Stimulated activated CD8-positive, alpha-beta memory T cell treated with anti-CD3 and anti-CD28 coated beads, Interleukin-7, amount 100 ng/mL, for 48 hours (primary cell): ENCODE measurements around the gene HK2.
"Not testable (repeated sequence)": the region's sequence is repeated elsewhere in the genome, so short reads cannot be mapped to it uniquely, and the experiment has no call there.

Experiments used
- DNase-seq, 2 donors: peaks; one replicate each; pipeline ENCODE4 v3.0.0-alpha.2; 2020; ENCODE audit warnings: low read depth in 1 of 2; ENCODE audit errors: extremely low read depth in 1 of 2

The HK2 gene

DNA sequence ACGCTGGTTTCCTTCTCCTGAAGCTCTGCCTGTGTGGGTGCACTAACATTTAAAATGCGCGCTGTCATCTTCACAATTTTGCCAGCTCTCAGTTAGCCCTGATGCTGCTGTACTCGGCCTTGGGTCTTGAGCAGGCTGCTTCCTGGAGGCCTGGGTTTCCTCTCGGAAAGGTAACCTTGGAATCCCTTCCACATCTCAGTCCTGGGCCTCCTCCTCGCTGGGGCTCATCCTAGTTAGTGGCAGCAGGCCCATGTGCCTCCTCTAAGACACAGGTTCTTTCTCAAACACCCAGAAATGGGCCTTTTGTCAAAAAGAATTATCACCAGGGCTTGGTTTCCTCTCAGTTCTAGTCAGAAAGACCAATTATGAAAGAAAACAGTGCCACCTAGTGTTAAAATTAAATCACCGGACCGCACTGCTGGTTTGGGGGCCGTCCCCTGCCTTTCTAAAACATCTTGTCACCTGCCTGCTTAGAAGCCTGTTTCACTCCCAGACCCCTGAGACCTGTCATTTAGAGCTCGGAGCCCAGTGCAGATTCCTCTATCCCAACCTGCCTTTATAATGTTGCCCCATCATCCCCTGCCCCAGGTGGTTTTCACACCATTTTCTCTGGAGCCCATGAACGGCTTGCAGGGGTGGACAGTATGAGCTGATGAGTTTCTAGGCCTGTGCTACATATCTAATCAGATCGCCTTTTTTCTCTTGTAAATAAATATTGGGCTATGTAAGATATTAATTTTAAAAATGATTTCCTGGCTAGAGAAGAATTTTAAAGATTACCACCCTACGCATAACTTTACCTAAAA, 42.4 kb downstream of the HK2 start:
- DNase-seq: peak in 1 of 2 donors; percentile 2

DNA sequence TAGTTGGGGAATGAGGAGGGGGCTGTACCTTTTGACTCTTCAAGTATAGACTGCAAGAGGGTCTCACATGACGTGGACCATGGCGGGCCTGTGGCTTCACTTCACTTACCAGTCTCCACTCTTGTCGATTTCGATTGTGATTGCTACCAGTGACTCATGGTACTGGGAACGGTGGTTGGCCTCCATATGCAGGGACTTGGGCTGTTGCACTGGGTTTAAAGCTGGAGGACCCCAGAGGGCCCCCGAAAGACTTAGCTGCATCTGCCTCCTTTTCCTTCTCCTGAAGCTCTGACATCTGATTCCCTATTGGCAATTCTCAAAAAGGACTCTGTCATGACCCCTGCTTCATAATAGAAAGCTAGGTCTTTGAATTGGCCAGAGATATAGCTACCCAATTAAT, 43.4 kb downstream of the HK2 start:
- no peak for DNase-seq

- DNase-seq: no peak
These were observed 44.0 kb downstream of the HK2 start for GRCh38 chr2:74877781-74878433.

GRCh38 chr2:74878551-74878950, 44.6 kb downstream of the HK2 start:
- DNase-seq: no peak

- DNase-seq: no peak
These were observed 46.3 kb downstream of the HK2 start for GRCh38 chr2:74880054-74880728.

DNA sequence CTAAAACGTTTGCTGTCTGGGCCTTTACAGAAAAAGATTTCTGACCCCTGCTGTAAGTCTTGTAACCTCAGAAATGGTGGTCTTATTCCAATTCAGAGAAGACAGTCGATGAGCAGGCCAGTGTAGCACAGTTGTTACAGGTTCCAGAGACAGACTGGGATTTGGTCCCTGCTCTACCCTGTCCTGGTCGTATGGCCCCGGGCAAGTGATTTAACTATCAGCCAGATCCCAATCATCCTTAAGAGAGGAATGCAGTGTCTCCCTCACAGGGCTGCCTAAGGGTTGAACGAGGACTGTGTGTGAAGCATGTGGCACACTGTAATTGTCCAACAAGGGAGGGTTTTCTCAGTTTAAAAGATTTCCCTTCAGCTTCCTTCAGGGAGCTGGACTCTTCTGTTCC, 47.2 kb downstream of the HK2 start:
- no peak for DNase-seq

GRCh38 chr2:74881626-74882298, 47.8 kb downstream of the HK2 start:
- no peak for DNase-seq

DNA sequence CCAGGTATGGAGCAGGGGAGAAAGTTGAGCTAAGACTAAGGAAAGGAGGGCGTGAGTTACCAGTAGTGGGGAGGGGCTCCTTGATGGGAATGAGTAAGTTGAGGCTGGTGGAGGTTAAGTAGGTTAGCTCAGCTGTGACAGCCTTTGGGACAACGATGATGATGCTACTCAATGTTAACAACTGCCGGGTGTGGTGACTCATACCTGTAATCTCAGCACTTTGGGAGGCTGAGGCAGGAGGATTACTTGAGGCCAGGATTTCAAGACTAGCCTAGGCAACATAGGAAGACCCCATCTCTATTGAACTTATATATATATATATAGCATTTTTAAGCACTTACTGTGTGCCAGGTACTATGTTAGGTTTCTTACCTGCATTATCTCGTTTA, 48.4 kb downstream of the HK2 start:
- DNase-seq: no peak

DNA sequence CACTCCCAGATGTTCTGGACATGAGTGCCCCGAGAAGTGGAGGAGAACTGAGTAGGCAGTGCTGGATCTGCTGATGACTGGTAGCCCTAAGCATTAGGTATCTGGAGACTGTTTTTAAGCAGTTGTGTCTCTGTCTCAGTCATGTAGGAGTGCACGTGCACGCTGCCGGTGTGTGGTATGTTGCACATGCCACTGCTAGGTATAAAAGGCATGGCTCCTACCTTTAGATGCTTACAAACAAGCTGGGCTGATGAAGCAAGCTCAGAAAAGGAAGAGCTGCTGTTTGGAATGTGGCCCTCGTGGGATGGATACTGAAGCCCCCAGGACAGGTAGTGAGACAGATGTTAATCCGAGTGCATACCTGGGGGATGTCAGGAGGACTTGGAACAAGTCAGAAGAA, 49.1 kb downstream of the HK2 start:
- no peak for DNase-seq

DNA sequence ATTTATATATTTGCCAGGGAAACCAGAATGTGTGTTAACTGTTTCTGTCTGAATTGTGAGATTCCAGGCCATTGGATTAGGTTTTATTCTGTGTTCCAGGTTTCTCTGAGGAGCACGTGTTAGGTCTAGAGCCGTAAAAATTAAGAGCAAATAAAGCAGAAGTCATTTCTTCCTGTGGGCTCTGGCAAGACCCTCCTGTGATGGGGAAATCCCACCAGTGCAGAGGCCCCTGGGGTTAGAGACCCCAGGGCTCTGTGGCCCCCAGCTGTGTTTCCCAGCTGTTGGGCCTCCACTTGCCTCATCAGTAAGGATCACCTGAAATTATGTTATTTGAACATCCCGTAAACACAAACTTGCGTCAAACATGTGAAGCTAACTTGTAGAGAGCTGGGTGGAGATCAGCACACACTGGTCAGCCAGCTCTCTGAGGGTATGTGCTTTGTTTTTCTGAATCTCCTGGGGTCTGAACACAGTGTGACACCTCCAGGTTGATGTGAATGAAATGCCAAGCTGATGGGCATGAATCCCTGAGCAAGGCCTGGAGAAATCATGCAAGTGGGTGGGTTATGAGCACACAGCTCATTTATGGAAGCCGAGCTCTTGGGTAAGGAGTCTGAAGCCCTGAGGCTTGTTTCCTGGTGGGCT, 50.3 kb downstream of the HK2 start:
- no peak for DNase-seq

GRCh38 chr2:74884866-74885265, 50.9 kb downstream of the HK2 start:
- no peak for DNase-seq

DNA sequence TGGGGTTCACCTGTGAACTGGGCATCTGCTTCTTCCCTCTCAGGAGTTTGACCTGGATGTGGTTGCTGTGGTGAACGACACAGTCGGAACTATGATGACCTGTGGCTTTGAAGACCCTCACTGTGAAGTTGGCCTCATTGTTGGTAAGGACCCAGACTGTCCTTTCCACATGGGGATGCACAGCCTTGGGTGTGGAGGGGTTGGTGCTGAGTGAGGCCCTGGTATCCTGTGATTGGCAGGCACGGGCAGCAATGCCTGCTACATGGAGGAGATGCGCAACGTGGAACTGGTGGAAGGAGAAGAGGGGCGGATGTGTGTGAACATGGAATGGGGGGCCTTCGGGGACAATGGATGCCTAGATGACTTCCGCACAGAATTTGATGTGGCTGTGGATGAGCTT, 52.3 kb downstream of the HK2 start:
- no peak for DNase-seq

GRCh38 chr2:74886811-74887210, 52.9 kb downstream of the HK2 start:
- no peak for DNase-seq

GRCh38 chr2:74887445-74887951, 53.6 kb downstream of the HK2 start:
- DNase-seq: no peak

- DNase-seq: no peak
These were observed 54.2 kb downstream of the HK2 start for GRCh38 chr2:74887960-74888700.

DNA sequence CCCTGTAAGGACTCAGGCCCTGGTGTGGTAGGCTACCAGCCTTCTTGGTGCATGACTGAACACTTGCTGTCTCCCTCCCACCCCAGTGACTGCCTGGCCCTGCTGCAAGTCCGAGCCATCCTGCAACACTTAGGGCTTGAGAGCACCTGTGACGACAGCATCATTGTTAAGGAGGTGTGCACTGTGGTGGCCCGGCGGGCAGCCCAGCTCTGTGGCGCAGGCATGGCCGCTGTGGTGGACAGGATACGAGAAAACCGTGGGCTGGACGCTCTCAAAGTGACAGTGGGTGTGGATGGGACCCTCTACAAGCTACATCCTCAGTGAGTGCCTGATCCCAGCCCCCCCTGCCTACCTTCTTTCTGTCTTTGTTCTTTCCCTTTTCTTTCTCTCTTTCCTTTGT, 55.2 kb downstream of the HK2 start:
- no peak for DNase-seq

DNA sequence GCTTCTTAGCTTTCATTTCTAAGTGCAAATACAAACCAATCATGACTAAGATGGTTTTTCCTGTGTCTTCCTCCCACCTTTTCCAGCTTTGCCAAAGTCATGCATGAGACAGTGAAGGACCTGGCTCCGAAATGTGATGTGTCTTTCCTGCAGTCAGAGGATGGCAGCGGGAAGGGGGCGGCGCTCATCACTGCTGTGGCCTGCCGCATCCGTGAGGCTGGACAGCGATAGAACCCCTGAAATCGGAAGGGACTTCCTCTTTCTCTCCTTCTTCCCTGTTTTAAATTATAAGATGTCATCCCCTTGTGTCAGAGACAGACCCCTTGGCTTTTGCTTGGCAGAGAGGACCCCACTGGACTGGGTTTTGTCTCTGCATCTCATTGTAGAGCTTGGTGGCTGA, 56.8 kb downstream of the HK2 start:
- DNase-seq: no peak

DNA sequence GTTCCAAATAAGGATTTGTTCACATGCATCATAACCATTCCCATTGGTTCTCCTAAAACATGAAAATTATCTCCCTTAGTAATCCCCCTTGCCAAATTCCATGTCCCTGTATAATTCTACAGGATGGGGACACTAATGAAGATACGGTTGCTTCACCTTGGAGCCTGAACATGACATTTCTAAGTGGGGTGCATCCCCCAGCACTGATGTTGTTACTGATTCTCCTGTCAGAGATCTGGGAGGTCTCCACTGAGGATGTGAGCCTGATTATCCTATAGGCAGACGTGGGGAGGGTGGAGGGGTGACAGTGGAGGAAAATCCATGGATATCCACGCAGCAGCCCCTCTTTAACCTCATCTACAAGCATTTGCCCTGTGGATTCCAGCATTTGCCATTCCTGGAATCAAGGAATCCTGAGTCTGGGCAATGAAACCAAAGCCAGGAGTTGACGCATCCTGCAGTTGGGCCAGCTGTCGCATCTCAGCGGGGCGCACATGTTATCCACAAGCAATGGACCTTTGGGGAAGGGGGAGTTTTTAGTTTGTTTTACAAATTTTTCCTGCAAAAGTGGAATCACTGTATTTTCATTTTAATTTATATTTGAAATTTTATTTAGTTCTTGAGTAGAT, 57.3 kb downstream of the HK2 start:
- DNase-seq: no peak

DNA sequence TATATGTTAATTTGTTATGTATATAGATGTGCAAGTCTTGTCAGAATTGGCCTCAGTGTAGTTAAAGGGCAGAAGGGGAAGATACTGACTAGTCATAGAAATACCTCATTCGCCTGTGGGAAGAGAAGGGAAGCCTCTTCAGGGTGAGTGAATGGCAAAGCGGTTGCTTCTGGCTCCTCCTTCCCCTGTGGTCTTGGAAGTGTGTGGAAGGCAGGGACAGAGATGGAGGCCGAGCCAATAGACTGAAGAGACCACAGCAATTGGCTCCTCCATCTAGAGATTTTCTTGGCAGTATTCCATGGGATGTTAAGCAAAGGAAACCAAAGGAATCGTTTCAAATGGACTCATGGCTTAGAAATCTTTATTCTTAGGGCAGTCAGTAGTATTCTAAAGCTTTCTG, 57.9 kb downstream of the HK2 start:
- DNase-seq: not testable (repeated sequence)

GRCh38 chr2:74892609-74893008, 58.7 kb downstream of the HK2 start:
- no peak for DNase-seq
